GM19372 (cell line): Measurements from ENCODE around the gene DMD.

Experiments
- ATAC-seq: cut with Tn5 transposase; IDR thresholded peaks from one replicate; pipeline ENCODE4 v1.9.1; 2021; ENCODE audit warnings: mild to moderate bottlenecking, low read depth, moderate library complexity; ENCODE audit not compliant: unreplicated experiment

DMD gene

DNA sequence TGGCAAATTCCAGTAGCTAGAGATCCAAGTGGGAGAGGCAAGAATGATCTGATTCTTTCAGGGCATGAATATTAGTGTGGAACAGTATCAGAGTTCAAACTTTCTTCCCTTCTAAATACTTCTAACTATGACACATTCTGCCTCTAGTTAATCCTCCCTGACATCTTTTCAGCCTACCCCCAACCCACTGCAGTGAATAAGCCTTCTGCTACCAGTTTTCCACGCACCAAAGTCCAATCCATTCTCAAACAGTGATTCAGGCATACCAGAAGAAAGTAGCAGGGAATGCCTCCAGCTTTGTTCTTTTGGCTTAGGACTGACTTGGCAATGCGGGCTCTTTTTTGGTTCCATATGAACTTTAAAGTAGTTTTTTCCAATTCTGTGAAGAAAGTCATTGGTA, 1984.1 kb downstream of the DMD start:
- ATAC-seq: no peak

DNA sequence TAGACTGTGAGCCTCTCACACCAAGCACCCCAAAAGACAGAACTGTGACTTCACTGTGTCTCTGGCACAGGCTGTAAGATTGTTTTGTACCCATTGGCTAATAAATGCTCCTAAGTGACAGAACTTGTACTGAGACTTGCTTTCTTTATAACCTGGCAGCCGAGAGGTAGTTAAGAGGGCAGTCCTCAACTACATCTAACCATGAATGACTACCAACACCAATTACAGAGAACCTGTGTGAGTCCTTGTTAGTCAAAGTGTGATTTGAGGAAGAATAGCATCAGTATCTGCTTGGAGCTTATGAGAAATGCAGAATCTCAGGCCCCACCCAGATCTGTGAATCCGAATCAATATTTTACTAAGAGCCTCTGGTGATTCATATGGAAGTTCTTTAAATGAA, 1985.5 kb downstream of the DMD start:
- ATAC-seq: no peak

DNA sequence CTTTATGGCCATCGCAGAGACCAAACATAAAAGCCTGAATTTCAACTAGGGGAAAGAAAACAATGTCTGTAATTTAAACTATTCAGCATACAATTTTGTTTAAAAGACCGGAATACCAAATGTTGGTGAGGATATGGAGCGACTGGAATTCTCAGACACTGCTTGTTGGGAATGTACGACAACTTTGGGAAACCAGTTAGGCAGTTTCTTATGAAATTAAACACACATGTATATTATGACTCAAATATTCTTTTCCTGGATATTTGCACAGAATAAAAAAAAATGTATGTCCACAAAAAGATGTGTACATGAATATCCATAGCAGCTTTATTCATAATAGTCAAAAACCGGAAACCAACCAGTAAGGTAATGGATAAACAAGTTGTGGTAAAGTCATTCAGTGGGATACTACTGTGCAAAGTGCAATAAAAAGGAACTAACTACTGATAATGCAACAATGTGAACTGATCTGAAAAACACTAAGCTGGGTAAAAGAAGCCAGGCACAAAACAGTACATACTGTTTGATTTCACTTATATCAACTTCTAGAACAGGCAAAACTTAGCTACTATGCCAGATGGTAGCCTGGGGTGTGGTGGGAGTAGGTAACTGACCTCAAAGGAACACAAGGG, 1986.9 kb downstream of the DMD start:
- no peak for ATAC-seq

DNA sequence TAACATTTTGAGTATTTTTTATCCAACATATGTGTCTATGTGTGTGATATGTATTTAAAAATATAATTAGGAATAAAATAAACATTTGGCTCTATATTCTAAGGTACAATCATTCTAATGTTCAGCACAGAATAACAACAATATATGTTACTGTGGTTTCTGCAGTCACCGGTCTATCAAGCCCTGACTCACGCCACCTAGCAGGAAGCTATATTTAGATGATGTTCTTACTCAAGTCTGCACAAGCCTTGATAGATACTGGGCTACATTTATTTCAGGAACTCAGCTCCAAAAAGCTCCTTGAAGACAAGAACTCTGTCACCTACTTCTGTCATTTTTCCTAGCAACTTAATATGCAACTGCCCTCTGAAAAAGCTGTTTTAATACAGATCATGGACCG, 1987.5 kb downstream of the DMD start:
- peak; percentile 84 for ATAC-seq

DNA sequence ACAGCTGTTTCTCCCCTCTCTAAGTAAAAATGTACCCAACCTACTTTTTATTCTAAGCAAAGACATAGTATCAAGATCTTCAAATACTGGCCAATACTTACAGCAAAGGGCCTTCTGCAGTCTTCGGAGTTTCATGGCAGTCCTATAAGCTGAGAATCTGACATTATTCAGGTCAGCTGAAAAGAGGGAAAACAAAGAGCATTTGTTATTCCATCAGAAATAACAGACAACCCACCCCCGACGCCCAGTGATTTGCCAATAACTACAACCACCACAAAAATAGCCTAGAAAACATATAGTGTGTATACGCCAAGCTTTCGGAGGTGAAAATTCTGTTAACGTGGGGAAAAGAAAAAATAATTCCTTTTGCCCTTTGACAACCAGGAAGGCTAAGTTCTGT, 1988.4 kb downstream of the DMD start:
- ATAC-seq: no peak

DNA sequence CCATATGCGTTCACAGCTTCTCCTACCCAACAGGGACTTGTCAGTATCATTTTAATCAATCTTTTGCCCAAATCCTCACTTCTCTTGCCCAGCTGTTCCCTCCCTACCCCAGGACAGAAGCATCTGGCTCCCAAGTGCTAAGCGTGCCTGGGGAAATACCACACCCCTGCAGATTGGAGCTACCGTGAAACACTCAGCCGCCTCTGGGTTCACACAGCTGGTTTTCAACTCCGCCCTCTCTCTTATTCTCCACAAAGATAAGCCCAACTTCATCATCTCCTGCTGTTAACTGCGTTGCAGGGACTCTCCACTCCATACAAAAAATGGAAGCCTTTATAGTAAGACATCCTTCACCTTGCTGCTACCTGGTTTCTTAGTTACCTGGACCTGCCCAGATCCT, 1992.2 kb downstream of the DMD start:
- ATAC-seq: no peak

DNA sequence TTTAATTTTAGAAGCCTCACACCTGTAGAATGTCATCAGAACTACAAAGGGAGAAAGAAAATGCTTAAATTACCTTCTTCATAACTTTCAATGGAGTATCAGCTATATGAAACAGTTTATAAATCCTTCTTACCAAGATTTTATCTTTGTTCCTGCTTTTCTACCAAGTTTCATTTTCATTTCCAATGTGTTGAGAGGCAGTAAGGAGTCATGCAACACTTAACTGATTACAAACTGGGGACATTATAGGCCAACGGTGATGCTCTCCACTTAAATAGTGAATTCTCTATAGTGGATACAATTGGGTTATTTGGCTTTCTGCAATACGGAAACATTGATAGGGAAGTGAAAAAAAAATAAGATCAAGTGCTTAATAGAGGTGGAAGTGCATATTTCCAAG, 1994.3 kb downstream of the DMD start:
- no peak for ATAC-seq

DNA sequence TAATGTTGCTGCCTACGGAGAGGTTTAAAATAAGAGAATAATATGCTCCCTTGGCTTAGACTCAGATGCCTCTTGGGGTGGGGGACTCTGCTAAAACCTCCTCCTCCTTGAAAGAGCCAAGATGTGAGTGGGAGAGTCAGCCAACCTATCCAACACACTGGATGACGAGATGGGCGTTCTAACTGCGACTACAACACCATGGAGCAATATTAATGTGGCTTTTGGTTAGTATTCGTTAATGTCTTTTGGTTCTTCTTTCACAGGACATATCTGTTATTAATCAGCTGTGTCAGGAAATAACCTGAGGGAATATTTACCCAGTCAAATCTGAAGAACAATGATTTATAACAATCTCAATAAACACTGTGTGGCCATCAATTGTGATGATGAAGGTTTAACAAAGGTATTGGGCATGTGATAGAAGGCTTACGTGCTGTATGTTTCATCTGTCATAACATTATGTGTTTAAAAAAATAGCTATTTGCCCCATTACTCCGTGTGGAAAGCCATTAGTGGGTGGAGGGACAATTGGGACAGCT, 1996.0 kb downstream of the DMD start:
- no peak for ATAC-seq

DNA sequence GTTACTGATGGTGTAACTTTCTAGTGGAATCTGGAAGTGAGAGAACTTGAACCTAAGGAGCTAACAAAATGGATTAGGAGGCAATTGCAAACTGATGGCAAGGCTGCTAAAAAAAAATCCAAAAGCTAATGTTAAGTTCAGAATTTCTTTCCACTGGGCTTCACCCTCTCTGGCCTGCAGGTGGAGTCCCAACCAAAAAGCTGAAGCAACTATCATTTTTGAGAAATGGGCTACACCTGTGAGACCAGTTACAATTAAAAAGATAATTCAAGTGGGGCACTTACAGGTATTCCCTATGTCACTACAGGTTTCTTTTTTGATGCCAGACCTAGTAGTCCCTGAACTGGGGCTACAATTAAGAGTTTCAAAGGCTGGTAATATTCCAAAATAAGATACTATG, 1997.4 kb downstream of the DMD start:
- ATAC-seq: no peak

DNA sequence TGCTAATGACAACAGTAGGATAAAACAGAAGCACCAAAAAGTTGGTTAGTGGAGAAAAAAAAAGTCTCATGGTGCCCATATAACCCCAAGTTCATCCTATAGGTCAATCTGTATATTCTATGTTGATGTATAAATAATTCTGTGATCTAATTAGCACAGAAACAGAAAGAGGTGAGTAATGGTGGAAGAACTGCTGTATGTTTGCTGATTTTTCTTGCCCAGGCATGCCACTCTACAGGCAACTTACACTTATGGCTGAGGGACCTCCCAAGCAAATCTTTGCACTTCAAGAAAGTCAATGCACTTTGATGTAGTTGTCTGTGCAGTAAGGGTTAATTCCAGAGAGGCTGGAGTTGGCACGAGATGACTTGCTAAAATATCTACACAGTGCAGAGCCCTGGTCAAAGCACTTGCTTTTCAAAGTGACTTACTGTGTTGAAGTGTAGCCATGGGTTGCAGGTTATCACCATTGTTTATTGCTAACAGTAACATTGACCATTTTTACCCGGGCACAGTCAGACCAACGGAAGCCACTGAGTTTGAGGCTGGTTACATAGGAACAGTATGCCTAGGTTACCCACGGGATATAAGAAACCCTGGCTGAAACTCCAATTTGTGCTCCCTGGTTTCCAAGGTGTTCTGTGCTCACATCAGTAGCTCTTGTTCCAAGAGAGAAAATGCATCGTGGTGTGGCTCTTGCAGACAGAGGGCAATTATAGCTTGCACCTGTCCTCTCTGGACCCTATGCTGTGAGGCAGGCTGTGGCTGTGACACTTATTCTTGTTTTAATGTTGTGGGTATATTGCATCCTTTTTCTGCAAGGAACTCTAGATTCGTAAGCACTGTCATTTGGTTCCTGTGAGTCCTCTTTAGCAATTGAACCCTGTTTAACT, 1998.2 kb downstream of the DMD start:
- no peak for ATAC-seq

DNA sequence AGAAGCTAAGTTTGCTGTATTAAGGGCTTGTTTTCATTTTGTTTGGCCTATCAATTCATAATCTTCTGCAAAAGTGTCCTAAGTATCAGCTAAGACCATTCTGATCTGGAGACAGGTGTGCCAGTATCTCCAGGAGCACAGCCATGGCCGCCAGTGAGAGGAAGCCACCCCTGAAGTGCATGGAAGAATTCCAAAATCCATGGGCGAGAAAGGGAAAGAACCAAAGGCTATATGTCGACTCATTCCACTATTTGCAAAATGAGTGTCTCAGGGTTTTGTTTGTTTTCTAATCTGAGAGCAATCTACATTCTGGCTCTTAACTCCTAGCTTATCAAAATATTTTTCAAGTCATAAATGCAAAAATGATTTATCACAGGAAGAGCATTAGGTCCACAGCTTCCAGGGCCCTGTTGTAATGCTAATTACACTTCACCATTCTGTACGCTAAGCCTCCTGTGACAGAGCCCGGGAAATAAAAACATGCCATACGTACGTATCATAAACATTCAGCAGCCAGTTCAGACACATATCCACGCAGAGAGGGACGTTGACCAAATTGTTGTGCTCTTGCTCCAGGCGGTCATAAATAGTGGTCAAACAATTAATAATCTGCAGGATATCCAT, 2002.2 kb downstream of the DMD start:
- ATAC-seq: no peak

DNA sequence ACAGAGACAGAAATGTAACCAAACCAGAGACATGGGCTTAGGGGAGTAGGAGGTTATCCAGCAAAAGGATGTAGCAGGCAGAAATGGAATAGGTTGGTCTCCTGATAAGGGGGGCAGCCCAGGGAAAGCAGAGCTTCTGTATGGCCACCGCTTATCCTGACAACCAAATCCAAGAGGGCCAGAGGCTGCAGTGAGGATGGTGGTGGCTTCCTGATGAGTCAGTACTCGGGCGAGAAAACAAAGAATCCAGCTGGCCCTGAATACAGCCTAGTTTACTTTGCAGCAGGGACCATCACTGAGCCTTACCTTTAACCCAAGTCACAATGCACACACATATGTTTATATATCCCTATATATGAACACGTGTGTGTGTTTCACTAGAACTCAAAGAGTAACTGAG, 2009.8 kb downstream of the DMD start:
- ATAC-seq: no peak

DNA sequence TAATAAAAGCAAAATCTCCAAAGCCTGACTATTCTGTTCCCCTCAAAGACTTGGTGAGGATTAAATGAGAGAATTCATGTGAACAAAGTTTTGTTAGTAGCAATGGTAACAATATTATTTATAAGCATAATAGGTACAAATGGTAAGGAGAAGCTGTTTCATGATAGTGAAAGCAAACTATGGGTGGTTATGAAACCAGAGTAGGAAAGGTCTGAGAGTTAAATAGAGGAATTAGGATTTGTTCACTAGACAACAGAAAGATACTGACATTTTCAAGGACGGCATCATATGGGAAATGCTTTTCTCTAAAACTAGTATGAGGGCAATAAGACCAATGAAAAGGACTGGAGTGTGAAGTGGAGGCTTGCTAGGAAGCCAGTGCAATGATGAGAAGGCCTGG, 2010.9 kb downstream of the DMD start:
- no peak for ATAC-seq

DNA sequence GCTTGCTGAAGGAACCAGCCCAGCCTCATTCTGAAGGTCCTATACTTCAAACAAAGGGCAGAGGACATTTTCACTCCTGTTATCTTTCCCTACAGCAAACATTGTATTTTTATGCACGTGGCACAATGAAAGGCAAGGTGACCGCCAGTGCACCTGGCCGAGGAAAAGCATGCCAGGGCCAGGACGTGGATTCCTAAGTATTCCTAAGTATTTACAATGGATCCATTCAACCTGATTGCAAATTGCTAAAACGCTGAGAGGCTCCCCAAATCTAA, 2011.6 kb downstream of the DMD start:
- no peak for ATAC-seq

DNA sequence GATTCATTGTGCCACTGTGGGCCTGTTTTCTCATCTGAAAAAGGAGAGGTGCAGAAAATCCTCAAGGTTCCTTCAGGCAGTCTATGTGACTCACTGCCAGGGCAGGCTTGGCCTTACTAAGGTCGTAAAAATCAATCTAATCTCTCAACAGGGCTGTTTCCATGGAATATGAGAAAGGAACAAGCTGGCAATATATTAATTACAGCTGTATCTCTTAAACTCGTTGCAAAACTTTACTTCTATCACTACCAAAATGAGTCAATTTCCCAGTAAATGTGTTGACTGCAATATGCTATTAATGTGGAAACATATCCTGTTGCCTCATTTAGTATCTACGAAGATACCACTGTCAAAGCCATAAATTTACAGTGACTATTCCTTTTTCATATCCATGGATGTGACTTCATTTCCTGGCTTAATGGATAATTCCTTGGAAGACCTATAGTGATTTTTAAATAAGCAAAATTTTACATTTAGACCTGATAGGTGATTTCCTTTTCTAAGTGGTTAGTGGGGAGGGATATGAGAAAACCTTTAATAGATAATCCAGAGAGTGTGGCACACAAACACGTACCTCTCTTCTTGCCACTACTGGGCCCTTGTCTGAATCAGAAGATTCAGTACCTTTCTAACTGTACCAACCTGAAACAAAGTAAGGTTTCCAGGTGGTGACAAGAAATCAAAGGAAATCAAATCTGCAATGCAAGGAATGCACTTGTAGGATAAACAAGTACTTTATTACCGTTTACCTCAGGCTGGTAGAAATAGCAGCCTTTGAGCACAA, 2012.1 kb downstream of the DMD start:
- ATAC-seq: no peak

DNA sequence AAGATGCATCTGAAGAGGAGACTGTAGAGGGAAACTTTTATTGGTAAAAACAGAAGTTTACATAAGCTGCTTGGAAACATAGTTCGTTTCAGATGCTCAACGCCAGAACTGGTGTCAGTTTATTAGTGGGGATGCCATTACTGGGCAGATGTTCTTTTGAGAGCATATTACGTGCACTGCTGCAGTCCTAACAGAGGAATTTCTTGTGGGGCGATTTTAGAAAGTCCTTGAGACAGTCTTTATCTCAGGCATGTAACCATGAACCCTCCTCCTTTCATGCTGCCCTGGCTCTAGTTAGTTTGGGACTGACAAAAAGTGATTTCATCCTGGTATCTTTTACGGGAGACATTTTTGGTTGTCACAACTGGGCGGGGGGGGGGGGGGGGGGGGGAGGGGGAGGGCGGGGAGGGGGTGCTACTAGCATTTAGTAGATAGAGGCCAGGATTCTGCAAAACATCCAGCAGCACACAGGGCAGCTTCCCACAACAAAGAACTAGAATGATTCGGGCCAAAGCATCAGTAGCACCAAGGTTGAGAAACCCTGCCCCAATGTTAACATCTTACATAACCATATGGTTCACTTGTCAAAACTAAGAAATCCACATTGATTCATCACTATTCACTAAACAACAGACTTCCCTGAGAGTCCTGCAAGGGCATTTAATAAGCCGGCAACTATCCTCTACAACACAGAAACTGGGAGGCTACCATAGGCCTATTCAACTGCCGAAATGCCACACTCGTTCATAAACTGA, 2021.0 kb downstream of the DMD start:
- no peak for ATAC-seq

DNA sequence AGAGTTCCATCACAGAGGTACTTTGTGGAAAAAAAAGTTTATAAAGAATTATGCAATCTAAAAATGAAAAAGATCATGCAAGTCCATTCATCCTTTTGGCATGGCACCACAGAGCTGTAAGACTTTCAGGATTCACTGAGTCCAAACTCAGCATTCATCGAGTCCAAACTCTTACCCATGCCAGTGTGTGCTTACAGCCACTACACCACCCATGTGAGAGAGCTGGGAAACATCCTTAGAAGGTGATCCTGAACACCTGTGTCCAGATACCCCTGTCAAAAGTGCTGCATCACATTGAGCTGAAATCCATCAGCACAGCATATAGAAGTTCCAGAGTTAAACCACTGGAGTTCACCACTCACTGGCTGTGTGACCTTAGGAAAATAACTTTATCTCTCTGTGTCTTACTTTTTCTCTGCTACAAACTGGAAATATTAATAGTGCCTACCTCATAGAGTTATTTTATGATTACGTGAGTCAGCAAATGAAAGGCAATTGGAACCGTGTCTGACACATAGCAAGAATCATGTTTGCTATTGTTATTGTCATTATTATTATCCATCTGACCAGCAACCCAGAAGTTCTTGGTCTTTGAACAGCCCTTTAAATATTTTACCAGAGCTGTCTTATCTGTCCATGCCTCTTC, 2024.5 kb downstream of the DMD start:
- no peak for ATAC-seq

DNA sequence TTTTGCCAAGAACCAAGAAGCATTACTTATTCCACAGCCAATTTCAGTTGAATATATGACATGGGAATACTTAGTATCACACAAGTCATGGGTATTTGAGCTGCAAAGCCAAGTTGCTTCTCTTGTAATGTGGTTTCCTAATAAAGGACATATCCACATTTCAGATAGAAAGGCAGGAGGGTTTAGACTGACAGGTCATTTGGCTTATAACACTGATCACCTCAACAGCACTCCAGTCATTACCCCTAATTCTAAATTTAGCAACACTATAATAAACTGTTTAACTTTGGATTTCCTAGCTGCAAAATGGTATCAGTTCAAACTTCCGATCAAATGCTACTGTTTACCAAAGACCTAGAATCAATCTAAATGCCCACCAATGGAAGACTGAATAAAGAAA, 2025.5 kb downstream of the DMD start:
- no peak for ATAC-seq

DNA sequence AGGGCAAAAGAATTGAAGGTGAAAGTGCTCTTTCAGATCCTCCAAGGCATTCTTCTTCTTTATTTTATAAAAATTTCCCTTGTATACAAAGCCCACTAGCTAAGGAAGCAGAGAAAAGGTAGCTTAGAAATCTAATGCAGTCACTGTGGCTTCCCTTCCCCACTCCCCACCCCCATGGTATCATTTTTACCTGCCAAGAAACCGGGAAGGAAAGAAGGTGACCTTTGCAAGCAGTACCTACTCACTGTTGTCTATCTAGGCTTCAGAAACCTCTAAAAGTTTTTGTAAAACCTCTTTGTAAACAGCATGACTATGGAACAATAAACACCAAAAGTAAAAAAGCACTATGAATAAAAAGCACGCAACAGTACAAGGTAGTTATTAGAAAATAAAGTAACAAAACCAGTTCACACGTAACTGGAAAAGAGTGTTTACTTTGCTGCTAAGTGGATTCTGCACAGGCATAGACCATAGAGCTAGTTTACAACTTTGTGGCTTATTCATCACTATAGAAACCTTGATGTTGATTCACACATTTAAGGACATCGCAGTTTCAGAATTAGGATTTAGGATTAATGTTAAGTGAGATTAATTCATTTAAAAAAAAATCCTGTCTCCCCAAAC, 2029.9 kb downstream of the DMD start:
- no peak for ATAC-seq
